ENCODE data around the gene SLC43A3. TPM values are rescaled to one million over a fixed set of nuclear protein-coding genes. Genes with fewer than 3 reads are reported as not detected.

Gene SLC43A3
- total and polyA plus RNA-seq, 2 donors (not counting 3 experiments of a cell fraction or from before 2014, with no cell fraction given) = 68.9 to 104 TPM

- peaks cover 33 to 42% of the 10 kb centered on the region in 2 experiments for H3K27me3 ChIP-seq (ENCODE audit: control insufficient read depth in 2 of 2, insufficient read depth in 2 of 2, low read length in 2 of 2)
These were observed 31.1 kb upstream of the SLC43A3 start for GRCh38 chr11:57458060-57458409.

More at GRCh38 chr11:57458060-57458409, 31.1 kb upstream of the SLC43A3 start:
- Histone ChIP-seq H3K79me2 (ENCODE audit: control insufficient read depth, insufficient read depth, low read length) (no peaks in the 10 kb centered on the region), H3K4me3 (replicated peaks in 1 of 3; ENCODE audit: insufficient read depth in 1 of 3, low read depth in 1 of 3, low read length in 3 of 3) (no peak overlapping the region), H3K4me1 (ENCODE audit: control insufficient read depth, extremely low read depth, insufficient read depth, low read length) (peaks cover 14% of the 10 kb centered on the region), H2AFZ (ENCODE audit: low read depth, low read length) (no peak overlapping the region), H3K36me3 (ENCODE audit: control insufficient read depth in 2 of 2, extremely low read depth in 1 of 2, insufficient read depth in 2 of 2, low read length in 2 of 2) (no peaks in the 10 kb centered on the region), H3K9me3 (replicated peaks; ENCODE audit: control insufficient read depth, insufficient read depth, low read length) (no peaks in the 10 kb centered on the region), H3K9ac (replicated peaks; ENCODE audit: extremely low read depth, insufficient read depth, low read length) (no peak overlapping the region), H3K9me1 (replicated peaks; ENCODE audit: control insufficient read depth, extremely low read depth, insufficient read depth, low read length) (no peaks in the 10 kb centered on the region), H3K27ac (ENCODE audit: insufficient read depth, low read depth, low read length) (no peak overlapping the region), H3K4me2 (ENCODE audit: insufficient read depth, low read length) (no peak overlapping the region), H4K20me1 (replicated peaks; ENCODE audit: control insufficient read depth, extremely low read depth, insufficient read depth, low read length) (no peaks in the 10 kb centered on the region)
- FAIRE-seq (no peak), DNase-seq (ENCODE audit: low read depth, low spot score) (no peak)
- intact Hi-C loops (cut with micrococcal nuclease) = loop anchor here (1.0 to 5.0 kb wide), 2 partner anchors 25 to 51 kb away; no protein-coding TSS in a partner anchor
- dilution Hi-C loops (cut with MboI; ENCODE audit: extremely low pct_ligation_motif_present, low sequenced_read_pairs) = no loop called here
- TF ChIP-seq FOS (IDR thresholded peaks at IDR 0.05; ENCODE audit: borderline replicate concordance, insufficient read depth, low read length) (no peak), GATA2 (IDR thresholded peaks at IDR 0.05; ENCODE audit: insufficient read depth, insufficient read length, low read depth, low read length) (no peak), CTCF (IDR thresholded peaks at IDR 0.05; ENCODE audit: extremely low read depth in 1 of 2, insufficient read depth in 1 of 2, low read depth in 1 of 2, low read length in 2 of 2) (no peak), POLR2A (IDR thresholded peaks at IDR 0.05; ENCODE audit: low read depth, low read length) (no peak)
- CTCF ChIA-PET = interaction anchor here (0.6 to 5.6 kb wide), 53 partner anchors 9 to 1069 kb away, joined by 3 to 152 read pairs (median 6); partner anchors contain the start of genes SLC43A1, SLC43A3, SSRP1 and TIMM10
- no TSS peak for BruUV-seq (replicated peaks)
- POLR2A ChIA-PET = interaction anchor here (0.6 kb wide), 1 partner anchor 47 kb away, joined by 4 read pairs; no protein-coding TSS in a partner anchor
